Large intestine (tissue), 3 donors: Measurements from ENCODE around the gene ADRA1B. TPM values are rescaled to one million over a fixed set of nuclear protein-coding genes. Genes with fewer than 3 reads are reported as not detected.
A peak's percentile ranks its signal among the peaks of the same experiment; 100 is the strongest.

Experiments
- DNase-seq, 2 donors: peaks; one replicate each; pipeline versions ENCODE4 v3.0.0 to v3.0.0-alpha.2; 2013
- H3K27ac ChIP-seq: one replicate; pipeline ENCODE4 v1.5.1; 2013; ENCODE audit warnings: low read length
- H3K27me3 ChIP-seq: 2 replicates; pipeline ENCODE4 v1.6.1; 2013; ENCODE audit warnings: low read length; ENCODE audit not compliant: control insufficient read depth, insufficient read depth
- H3K36me3 ChIP-seq: 2 replicates; pipeline ENCODE4 v1.6.1; 2013; ENCODE audit warnings: low read length; ENCODE audit not compliant: control insufficient read depth, insufficient read depth
- H3K4me1 ChIP-seq: one replicate; pipeline ENCODE4 v1.6.1; 2013; ENCODE audit warnings: low read length; ENCODE audit not compliant: control insufficient read depth, insufficient read depth
- H3K4me3 ChIP-seq: one replicate; pipeline ENCODE4 v1.5.1; 2013; ENCODE audit warnings: low read length
- H3K9me3 ChIP-seq: one replicate; pipeline ENCODE4 v1.6.1; 2013; ENCODE audit warnings: mild to moderate bottlenecking, low read depth, low read length, moderate library complexity; ENCODE audit not compliant: control insufficient read depth
- WGBS: methylation state at CpG from one replicate; pipeline ENCODE4 v1.1.5; 2013; ENCODE audit warnings: low lambda C conversion rate; ENCODE audit not compliant: insufficient coverage; 5-methylcytosine and 5-hydroxymethylcytosine counted together
- polyA plus RNA-seq: library from polyadenylated mRNA; unstranded; fragments of 120-200 nt; gene quantifications from one replicate; pipeline ENCODE4 v1.2.1, GENCODE V29; 2013

Gene ADRA1B
- polyA plus RNA-seq, 1 donor: 0.12 TPM

DNA sequence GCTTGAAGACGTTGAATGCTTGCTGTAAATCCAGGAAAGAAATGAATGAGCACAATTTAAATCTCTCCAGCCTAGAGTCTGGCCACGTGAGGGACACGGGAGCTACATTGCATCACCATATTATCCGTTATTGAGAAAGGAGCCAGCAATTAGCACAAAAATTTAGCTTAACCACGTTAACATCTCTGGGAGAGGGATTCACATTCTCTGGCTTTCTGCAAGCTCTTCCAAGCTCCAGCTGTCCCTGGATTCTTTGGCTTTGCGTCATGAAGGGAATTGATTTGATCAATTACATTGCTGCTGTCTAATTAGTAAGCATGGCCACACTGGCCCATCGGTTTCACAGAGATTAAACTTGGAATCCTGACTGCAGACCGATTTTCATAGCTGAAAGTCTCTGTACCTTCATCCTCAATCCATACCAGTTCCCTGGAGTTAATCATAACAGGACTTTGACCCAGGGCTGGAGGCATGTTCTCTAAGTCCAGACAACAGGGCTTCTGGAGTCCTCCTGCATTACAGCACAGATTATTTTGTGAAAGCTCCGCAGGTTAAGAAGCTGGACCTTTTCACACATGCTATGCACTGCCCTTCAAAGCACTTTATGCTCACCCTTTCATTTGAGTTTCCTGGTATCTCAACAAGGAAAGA is 31.6 kb downstream of the ADRA1B start:
- Histone ChIP-seq H3K27ac (no peak overlapping the region), H3K36me3 (no peaks in the 10 kb centered on the region), H3K4me1 (no peaks in the 10 kb centered on the region), H3K27me3 (peaks cover 3% of the 10 kb centered on the region), H3K4me3 (no peak overlapping the region), H3K9me3 (no peaks in the 10 kb centered on the region)
- DNase-seq: peak; percentile 21 to 45
- WGBS: 40% methylated on average over 1 of the region's 9 CpGs

DNA sequence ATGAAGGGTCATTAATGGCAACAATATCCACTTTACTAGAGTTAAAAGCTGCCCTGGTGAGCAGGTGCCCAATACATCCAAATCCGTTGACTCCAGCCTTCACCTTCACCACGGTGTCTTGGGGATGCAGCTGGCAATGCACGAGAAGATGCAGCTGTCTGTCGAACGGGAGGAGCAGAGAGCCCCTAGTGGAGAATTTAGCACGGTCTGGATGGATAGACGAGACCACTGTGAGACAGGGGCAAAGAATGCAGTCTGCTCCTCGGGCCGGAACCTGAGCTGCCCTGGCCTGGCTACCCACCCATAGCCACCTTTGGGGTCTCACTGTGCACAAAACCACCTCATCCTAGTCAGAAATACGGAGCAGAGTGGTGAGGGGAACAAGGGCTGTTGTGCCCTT is 35.1 kb downstream of the ADRA1B start:
- Histone ChIP-seq H3K9me3 (no peaks in the 10 kb centered on the region), H3K4me3 (no peak overlapping the region), H3K27ac (no peak overlapping the region), H3K27me3 (peaks cover 3% of the 10 kb centered on the region), H3K4me1 (no peaks in the 10 kb centered on the region), H3K36me3 (no peaks in the 10 kb centered on the region)
- no peak for DNase-seq
- no CpG with 5 or more reads among the region's 10 CpGs for WGBS

- no peak overlapping the region for H3K4me3 ChIP-seq
- H3K36me3 ChIP-seq: no peaks in the 10 kb centered on the region
- WGBS: 100% methylated on average over 1 of the region's 3 CpGs
- no peak overlapping the region for H3K27ac ChIP-seq
- no peaks in the 10 kb centered on the region for H3K4me1 ChIP-seq
- H3K27me3 ChIP-seq: peaks cover 3% of the 10 kb centered on the region
- no peak for DNase-seq
- no peaks in the 10 kb centered on the region for H3K9me3 ChIP-seq
Measured at GRCh38 chr5:159951834-159952233, 35.6 kb downstream of the ADRA1B start.

GRCh38 chr5:159953609-159954008 is 37.3 kb downstream of the ADRA1B start:
- peaks cover 3% of the 10 kb centered on the region for H3K27me3 ChIP-seq
- H3K36me3 ChIP-seq: no peaks in the 10 kb centered on the region
- H3K27ac ChIP-seq: no peak overlapping the region
- no peaks in the 10 kb centered on the region for H3K9me3 ChIP-seq
- no CpG with 5 or more reads among the region's 3 CpGs for WGBS
- no peak overlapping the region for H3K4me3 ChIP-seq
- no peak for DNase-seq
- H3K4me1 ChIP-seq: no peaks in the 10 kb centered on the region

GRCh38 chr5:159955056-159955624 is 38.9 kb downstream of the ADRA1B start:
- WGBS: no CpG with 5 or more reads among the region's 6 CpGs
- H3K9me3 ChIP-seq: no peaks in the 10 kb centered on the region
- H3K27ac ChIP-seq: no peak overlapping the region
- DNase-seq: no peak
- H3K27me3 ChIP-seq: peaks cover 1% of the 10 kb centered on the region
- no peak overlapping the region for H3K4me3 ChIP-seq
- no peaks in the 10 kb centered on the region for H3K4me1 ChIP-seq
- no peaks in the 10 kb centered on the region for H3K36me3 ChIP-seq

GRCh38 chr5:159956074-159956473 is 39.8 kb downstream of the ADRA1B start:
- Histone ChIP-seq H3K9me3 (no peaks in the 10 kb centered on the region), H3K27ac (no peak overlapping the region), H3K36me3 (no peaks in the 10 kb centered on the region), H3K4me1 (no peaks in the 10 kb centered on the region), H3K27me3 (no peaks in the 10 kb centered on the region), H3K4me3 (no peak overlapping the region)
- WGBS: 0% methylated on average over 1 of the region's 1 CpG
- no peak for DNase-seq

DNA sequence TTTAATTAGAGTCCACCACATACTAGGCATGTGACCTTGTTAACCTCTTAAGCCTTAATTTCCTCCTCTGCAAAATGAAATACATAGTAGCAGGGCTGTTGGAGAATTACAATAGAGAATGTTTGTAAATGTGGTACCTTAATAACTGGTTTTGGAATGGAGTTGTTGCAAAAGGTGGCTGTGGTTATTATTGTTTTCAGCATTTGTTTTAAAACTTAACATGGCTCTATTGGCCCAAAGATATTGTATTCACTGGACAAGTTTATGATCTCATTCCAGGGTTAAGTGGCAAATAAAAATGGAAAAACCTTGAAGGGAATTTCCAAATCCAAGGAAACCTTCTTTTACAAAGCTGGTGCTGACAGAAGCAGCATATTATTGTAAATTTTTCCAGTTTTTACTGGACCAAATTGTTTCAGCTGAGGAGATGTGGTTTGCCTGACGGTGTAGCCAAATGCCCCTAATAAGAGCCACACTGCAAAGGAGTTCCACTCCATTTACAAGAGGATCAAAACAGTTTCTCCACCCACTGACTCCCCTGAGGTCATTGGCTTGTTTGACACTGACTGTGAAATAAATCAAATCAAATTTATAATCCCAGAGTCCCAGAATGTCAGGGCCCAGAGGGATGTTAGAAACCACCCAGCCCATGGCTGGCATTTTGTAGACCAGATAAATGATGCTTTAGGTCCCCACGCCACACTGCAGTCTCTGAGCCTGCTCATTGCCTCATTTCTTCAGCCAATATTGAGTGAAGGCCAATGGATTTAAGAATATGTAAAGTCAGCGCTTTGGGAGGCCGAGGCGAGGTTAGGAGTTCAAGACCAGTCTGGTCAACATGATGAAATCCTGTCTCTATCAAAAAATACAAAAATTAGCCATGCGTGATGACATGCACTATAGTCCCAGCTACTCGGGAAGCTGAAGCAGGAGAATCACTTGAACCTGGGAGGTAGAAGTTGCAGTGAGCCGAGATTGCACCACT is 45.2 kb downstream of the ADRA1B start:
- peaks cover 9% of the 10 kb centered on the region for H3K27me3 ChIP-seq
- H3K4me1 ChIP-seq: no peaks in the 10 kb centered on the region
- no peak overlapping the region for H3K27ac ChIP-seq
- no peak overlapping the region for H3K4me3 ChIP-seq
- H3K36me3 ChIP-seq: no peaks in the 10 kb centered on the region
- DNase-seq: no peak
- 96% methylated on average over 6 of the region's 8 CpGs for WGBS
- no peaks in the 10 kb centered on the region for H3K9me3 ChIP-seq

- DNase-seq: no peak
- H3K27ac ChIP-seq: no peak overlapping the region
- H3K36me3 ChIP-seq: no peaks in the 10 kb centered on the region
- H3K27me3 ChIP-seq: peaks cover 11% of the 10 kb centered on the region
- no peak overlapping the region for H3K4me3 ChIP-seq
- 67% methylated on average over 1 of the region's 4 CpGs for WGBS
- no peaks in the 10 kb centered on the region for H3K4me1 ChIP-seq
- no peaks in the 10 kb centered on the region for H3K9me3 ChIP-seq
Measured at GRCh38 chr5:159962214-159962613, 45.9 kb downstream of the ADRA1B start.

GRCh38 chr5:159963935-159964334 is 47.7 kb downstream of the ADRA1B start:
- no peaks in the 10 kb centered on the region for H3K36me3 ChIP-seq
- H3K9me3 ChIP-seq: no peaks in the 10 kb centered on the region
- H3K27me3 ChIP-seq: peaks cover 23% of the 10 kb centered on the region
- no peaks in the 10 kb centered on the region for H3K4me1 ChIP-seq
- no peak overlapping the region for H3K4me3 ChIP-seq
- no peak for DNase-seq
- no peak overlapping the region for H3K27ac ChIP-seq
- WGBS: no CpG with 5 or more reads among the region's 6 CpGs

- H3K4me1 ChIP-seq: no peaks in the 10 kb centered on the region
- H3K27ac ChIP-seq: no peak overlapping the region
- H3K27me3 ChIP-seq: peaks cover 32% of the 10 kb centered on the region
- no CpG with 5 or more reads among the region's 12 CpGs for WGBS
- H3K36me3 ChIP-seq: no peaks in the 10 kb centered on the region
- H3K4me3 ChIP-seq: no peak overlapping the region
- no peaks in the 10 kb centered on the region for H3K9me3 ChIP-seq
- peak in 1 of 2 donors; percentile 24 for DNase-seq
Measured at GRCh38 chr5:159965031-159965837, 49.0 kb downstream of the ADRA1B start.
